ENCODE data around the gene ELOVL1. TPM values are rescaled to one million over a fixed set of nuclear protein-coding genes. Genes with fewer than 3 reads are reported as not detected.
A peak's percentile ranks its signal among the peaks of the same experiment; 100 is the strongest.

The ELOVL1 gene
- polyA plus RNA-seq, 1 donor (not counting 4 experiments of a cell fraction or from before 2014, with no cell fraction given) = 283 TPM

DNA sequence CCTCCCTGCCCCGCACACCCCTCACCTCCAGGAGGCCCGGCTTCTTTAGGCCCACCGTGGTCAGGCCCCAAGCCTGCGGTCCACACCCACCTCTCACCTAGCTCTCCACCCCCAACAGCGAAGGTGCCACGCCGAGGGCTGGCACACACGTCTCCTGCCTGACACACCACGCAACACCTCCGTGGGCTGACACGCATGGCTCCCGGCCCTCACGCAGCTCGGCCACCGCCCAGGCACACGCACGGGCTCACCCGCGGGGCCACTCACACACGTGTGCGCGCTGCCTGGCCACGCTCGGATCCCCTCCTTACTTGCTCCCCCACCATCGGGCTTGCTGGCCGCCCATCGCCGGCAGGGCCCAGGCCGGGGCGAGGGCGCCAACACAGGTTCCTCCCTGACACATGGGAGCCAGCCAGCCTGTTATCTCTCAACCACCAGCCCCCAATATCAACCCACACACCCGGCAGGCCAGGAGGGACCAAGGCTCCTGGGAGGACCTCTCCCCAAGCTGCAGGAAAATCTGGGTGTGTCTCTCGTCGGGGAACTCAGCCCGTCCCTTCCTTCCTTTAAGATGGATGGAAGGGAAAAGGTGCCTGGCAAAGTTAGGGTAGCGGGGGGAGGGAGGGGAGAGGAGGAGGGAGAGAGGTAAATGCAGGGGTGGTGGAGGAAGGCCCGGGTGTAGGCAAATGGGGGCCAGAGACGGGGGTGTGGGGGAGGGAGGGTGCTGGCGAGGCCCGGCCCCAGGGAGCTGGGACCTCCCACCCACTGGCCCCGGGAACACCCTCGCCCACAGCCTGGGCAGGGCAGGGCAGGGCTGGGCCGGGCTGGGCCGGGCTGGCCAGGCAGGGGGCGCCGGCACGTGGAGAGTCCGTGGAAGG lies 546 bp downstream of the ELOVL1 start:
- FAIRE-seq = no peak
- Histone ChIP-seq H3K27ac (ENCODE audit: control insufficient read depth, insufficient read depth, low read length) (peak overlapping the region; percentile 75), H2AFZ (ENCODE audit: control insufficient read depth, low read length) (no peak overlapping the region), H3K79me2 (ENCODE audit: control insufficient read depth, insufficient read depth, low read length) (peaks cover 52% of the 10 kb centered on the region), H3K9me3 (ENCODE audit: control insufficient read depth, low read depth, low read length) (no peaks in the 10 kb centered on the region), H3K9ac (ENCODE audit: control insufficient read depth, extremely low read depth, insufficient read depth, low read length) (peak overlapping the region; percentile 82), H3K27me3 (ENCODE audit: control insufficient read depth, extremely low read depth, insufficient read depth, low read length) (no peaks in the 10 kb centered on the region), H3K36me3 (ENCODE audit: control insufficient read depth in 2 of 2, extremely low read depth in 1 of 2, insufficient read depth in 2 of 2, low read length in 2 of 2) (peaks cover 17 to 23% of the 10 kb centered on the region in 2 experiments), H3K4me3 (ENCODE audit: control insufficient read depth in 2 of 3, extremely low read depth in 1 of 3, insufficient read depth in 2 of 3, low read depth in 1 of 3, low read length in 3 of 3) (peak overlapping the region; percentile 67 to 92 (median 79)), H4K20me1 (ENCODE audit: control insufficient read depth, extremely low read depth, insufficient read depth, low read length) (peaks cover 3% of the 10 kb centered on the region), H3K4me2 (ENCODE audit: control insufficient read depth, extremely low read depth, insufficient read depth, low read depth, low read length) (peak overlapping the region; percentile 99), H3K9me1 (ENCODE audit: control insufficient read depth, extremely low read depth, insufficient read depth, low read length) (no peaks in the 10 kb centered on the region), H3K4me1 (ENCODE audit: control insufficient read depth, extremely low read depth, insufficient read depth, low read length) (peaks cover 49% of the 10 kb centered on the region)
- no peak for TF ChIP-seq EZH2 (IDR thresholded peaks at IDR 0.05; ENCODE audit: low read length)
- TF ChIP-seq, protein P1, sequence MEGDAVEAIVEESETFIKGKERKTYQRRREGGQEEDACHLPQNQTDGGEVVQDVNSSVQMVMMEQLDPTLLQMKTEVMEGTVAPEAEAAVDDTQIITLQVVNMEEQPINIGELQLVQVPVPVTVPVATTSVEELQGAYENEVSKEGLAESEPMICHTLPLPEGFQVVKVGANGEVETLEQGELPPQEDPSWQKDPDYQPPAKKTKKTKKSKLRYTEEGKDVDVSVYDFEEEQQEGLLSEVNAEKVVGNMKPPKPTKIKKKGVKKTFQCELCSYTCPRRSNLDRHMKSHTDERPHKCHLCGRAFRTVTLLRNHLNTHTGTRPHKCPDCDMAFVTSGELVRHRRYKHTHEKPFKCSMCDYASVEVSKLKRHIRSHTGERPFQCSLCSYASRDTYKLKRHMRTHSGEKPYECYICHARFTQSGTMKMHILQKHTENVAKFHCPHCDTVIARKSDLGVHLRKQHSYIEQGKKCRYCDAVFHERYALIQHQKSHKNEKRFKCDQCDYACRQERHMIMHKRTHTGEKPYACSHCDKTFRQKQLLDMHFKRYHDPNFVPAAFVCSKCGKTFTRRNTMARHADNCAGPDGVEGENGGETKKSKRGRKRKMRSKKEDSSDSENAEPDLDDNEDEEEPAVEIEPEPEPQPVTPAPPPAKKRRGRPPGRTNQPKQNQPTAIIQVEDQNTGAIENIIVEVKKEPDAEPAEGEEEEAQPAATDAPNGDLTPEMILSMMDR (optimal IDR thresholded peaks at IDR 0.05 in 1 of 3, IDR thresholded peaks at IDR 0.05 in 1 of 3, conservative IDR thresholded peaks at IDR 0.05 in 1 of 3; ENCODE audit: extremely low read depth in 1 of 3, insufficient read depth in 2 of 3, low read length in 3 of 3) = no peak
- DNase-seq (ENCODE audit: low read depth, low spot score) = no peak
- dilution Hi-C loops (cut with MboI; ENCODE audit: extremely low pct_ligation_motif_present, low sequenced_read_pairs) = no loop called here

DNA sequence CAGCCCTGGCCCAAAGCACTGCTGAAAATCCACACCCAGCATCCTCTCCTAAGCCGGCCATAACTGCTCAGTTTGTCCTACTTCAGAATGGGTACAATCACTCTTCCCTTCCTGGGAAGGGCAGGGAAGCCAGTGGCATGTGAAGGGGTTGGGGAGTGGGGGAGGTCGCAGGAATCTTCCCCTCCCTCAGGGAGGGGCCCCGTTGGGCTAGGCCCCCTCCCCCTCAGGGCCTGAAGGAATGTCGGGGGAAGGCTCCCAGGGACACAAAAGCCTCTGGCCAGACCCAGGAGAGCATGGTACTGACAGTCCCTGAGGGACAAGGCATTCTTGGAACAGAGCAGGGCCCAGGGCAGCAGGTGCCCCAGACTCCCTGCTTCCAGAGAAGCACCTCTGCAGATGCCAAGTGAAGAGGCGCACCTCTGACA lies 1.2 kb downstream of the ELOVL1 start:
- peaks cover 45% of the 10 kb centered on the region for H3K4me1 ChIP-seq (ENCODE audit: control insufficient read depth, extremely low read depth, insufficient read depth, low read length)
- DNase-seq (ENCODE audit: low read depth, low spot score) (no peak), FAIRE-seq (no peak)
- H3K27ac ChIP-seq (ENCODE audit: control insufficient read depth, insufficient read depth, low read length) = peak overlapping the region; percentile 75
- peaks cover 19 to 26% of the 10 kb centered on the region in 2 experiments for H3K36me3 ChIP-seq (ENCODE audit: control insufficient read depth in 2 of 2, extremely low read depth in 1 of 2, insufficient read depth in 2 of 2, low read length in 2 of 2)
- H3K4me2 ChIP-seq (ENCODE audit: control insufficient read depth, extremely low read depth, insufficient read depth, low read depth, low read length) = peak overlapping the region; percentile 99
- H3K9me3 ChIP-seq (ENCODE audit: control insufficient read depth, low read depth, low read length) = no peaks in the 10 kb centered on the region
- H2AFZ ChIP-seq (ENCODE audit: control insufficient read depth, low read length) = no peak overlapping the region
- H3K9me1 ChIP-seq (ENCODE audit: control insufficient read depth, extremely low read depth, insufficient read depth, low read length) = no peaks in the 10 kb centered on the region
- peak overlapping the region; percentile 82 for H3K9ac ChIP-seq (ENCODE audit: control insufficient read depth, extremely low read depth, insufficient read depth, low read length)
- H3K79me2 ChIP-seq (ENCODE audit: control insufficient read depth, insufficient read depth, low read length) = peaks cover 59% of the 10 kb centered on the region
- H3K4me3 ChIP-seq (ENCODE audit: control insufficient read depth in 2 of 3, extremely low read depth in 1 of 3, insufficient read depth in 2 of 3, low read depth in 1 of 3, low read length in 3 of 3) = peak overlapping the region; percentile 67 to 92 (median 79)
- peaks cover 3% of the 10 kb centered on the region for H4K20me1 ChIP-seq (ENCODE audit: control insufficient read depth, extremely low read depth, insufficient read depth, low read length)
- no peaks in the 10 kb centered on the region for H3K27me3 ChIP-seq (ENCODE audit: control insufficient read depth, extremely low read depth, insufficient read depth, low read length)
- dilution Hi-C loops (cut with MboI; ENCODE audit: extremely low pct_ligation_motif_present, low sequenced_read_pairs) = no loop called here
- TF ChIP-seq EZH2 (IDR thresholded peaks at IDR 0.05; ENCODE audit: low read length) = no peak
- TF ChIP-seq, protein P1 (optimal IDR thresholded peaks at IDR 0.05 in 1 of 3, IDR thresholded peaks at IDR 0.05 in 1 of 3, conservative IDR thresholded peaks at IDR 0.05 in 1 of 3; ENCODE audit: extremely low read depth in 1 of 3, insufficient read depth in 2 of 3, low read length in 3 of 3) = no peak

Data from keratinocyte (primary cell).